ENCODE data around the gene ECE2. TPM values are rescaled to one million over a fixed set of nuclear protein-coding genes. Genes with fewer than 3 reads are reported as not detected.

Gene ECE2
- total RNA-seq, 6 experiments from 2014 or later = not detected

GRCh38 chr3:184283681-184284080 is 7.9 kb downstream of the ECE2 start:
- ATAC-seq = no peak
- H3K27ac ChIP-seq = no peak overlapping the region
- TF ChIP-seq CTCF (IDR thresholded peaks at IDR 0.05) (no peak), POLR2A (IDR thresholded peaks at IDR 0.05) (no peak)
- intact Hi-C loops (cut with DNase I) = loop anchor here in 1 of 2 donors (10.0 kb wide), 1 partner anchor 389 kb away; no protein-coding TSS in a partner anchor
- no peak for DNase-seq
- no peak overlapping the region for H3K4me3 ChIP-seq
- H3K9me3 ChIP-seq = no peaks in the 10 kb centered on the region
- no peaks in the 10 kb centered on the region for H3K4me1 ChIP-seq
- no peaks in the 10 kb centered on the region for H3K27me3 ChIP-seq
- WGBS (ENCODE audit: insufficient coverage, low coverage, low lambda C conversion rate, missing lambda C conversion rate) = 76% methylated on average over 2 of the region's 8 CpGs
- H3K36me3 ChIP-seq = no peaks in the 10 kb centered on the region

GRCh38 chr3:184284696-184285095 is 8.9 kb downstream of the ECE2 start:
- peak; percentile 80 to 95 (median 86) for ATAC-seq

GRCh38 chr3:184289426-184289938 is 13.7 kb downstream of the ECE2 start:
- WGBS (ENCODE audit: insufficient coverage, low coverage, low lambda C conversion rate, missing lambda C conversion rate) = 3% methylated on average over 10 of the region's 10 CpGs
- H3K27ac ChIP-seq = no peak overlapping the region
- H3K4me3 ChIP-seq = no peak overlapping the region
- DNase-seq = peak in 2 of 3 donors; percentile 38 to 66
- H3K36me3 ChIP-seq = no peaks in the 10 kb centered on the region
- H3K4me1 ChIP-seq = no peaks in the 10 kb centered on the region
- peak; percentile 73 to 80 (median 76) for ATAC-seq
- H3K27me3 ChIP-seq = no peaks in the 10 kb centered on the region
- intact Hi-C loops (cut with DNase I) = loop anchor here in 1 of 2 donors (10.0 kb wide), 1 partner anchor 395 kb away; no protein-coding TSS in a partner anchor
- H3K9me3 ChIP-seq = no peaks in the 10 kb centered on the region
- no peak for TF ChIP-seq POLR2A (IDR thresholded peaks at IDR 0.05)
- peak; percentile 50 to 64 (median 54) for TF ChIP-seq CTCF (IDR thresholded peaks at IDR 0.05)

More at GRCh38 chr3:184284696-184285095, 8.9 kb downstream of the ECE2 start:
- no peaks in the 10 kb centered on the region for H3K4me1 ChIP-seq
- TF ChIP-seq CTCF (IDR thresholded peaks at IDR 0.05) (peak; percentile 27 to 38 (median 32)), POLR2A (IDR thresholded peaks at IDR 0.05) (no peak)
- H3K27ac ChIP-seq = no peak overlapping the region
- no peak overlapping the region for H3K4me3 ChIP-seq
- intact Hi-C loops (cut with DNase I) = loop anchor here in 1 of 2 donors (10.0 kb wide), 1 partner anchor 390 kb away; no protein-coding TSS in a partner anchor
- H3K36me3 ChIP-seq = no peaks in the 10 kb centered on the region
- peak in 2 of 3 donors; percentile 55 to 64 for DNase-seq
- no peaks in the 10 kb centered on the region for H3K9me3 ChIP-seq
- H3K27me3 ChIP-seq = no peaks in the 10 kb centered on the region
- 20% methylated on average over 1 of the region's 4 CpGs for WGBS (ENCODE audit: insufficient coverage, low coverage, low lambda C conversion rate, missing lambda C conversion rate)

GRCh38 chr3:184290331-184290730 is 14.5 kb downstream of the ECE2 start:
- H3K27ac ChIP-seq = no peak overlapping the region
- intact Hi-C loops (cut with DNase I) = loop anchor here in 1 of 2 donors (10.0 kb wide), 1 partner anchor 396 kb away; no protein-coding TSS in a partner anchor
- no peaks in the 10 kb centered on the region for H3K27me3 ChIP-seq
- no peaks in the 10 kb centered on the region for H3K9me3 ChIP-seq
- no peak overlapping the region for H3K4me3 ChIP-seq
- DNase-seq = no peak
- no peaks in the 10 kb centered on the region for H3K4me1 ChIP-seq
- WGBS (ENCODE audit: insufficient coverage, low coverage, low lambda C conversion rate, missing lambda C conversion rate) = 50% methylated on average over 2 of the region's 10 CpGs
- TF ChIP-seq CTCF (IDR thresholded peaks at IDR 0.05) = no peak
- TF ChIP-seq POLR2A (IDR thresholded peaks at IDR 0.05) = no peak
- no peaks in the 10 kb centered on the region for H3K36me3 ChIP-seq
- no peak for ATAC-seq

Measured in right lobe of liver (tissue), 6 donors.